Activated CD4-positive, alpha-beta T cell treated with anti-CD3 and anti-CD28 coated beads, Interleukin-2, amount 50 U/mL, for 24 hours (primary cell): Measurements from ENCODE around the gene TMEM272.

Source experiments
- DNase-seq, 2 donors: peaks; one replicate each; pipeline ENCODE4 v3.0.0-alpha.2; 2020; ENCODE audit warnings: low read depth in 1 of 2, low spot score in 1 of 2

The TMEM272 gene

GRCh38 chr13:51844862-51845573, at the start of gene TMEM272:
TMEM272 (minus strand) TSS chr13:51845177; CDS start chr13:51838530, 6,647 bp downstream.
- peak in 1 of 2 donors; percentile 44 for DNase-seq

GRCh38 chr13:51894239-51894638, 49.3 kb upstream of the TMEM272 start:
- no peak for DNase-seq

GRCh38 chr13:51892657-51893056, 47.7 kb upstream of the TMEM272 start:
- DNase-seq = no peak

GRCh38 chr13:51887468-51887867, 42.5 kb upstream of the TMEM272 start:
- no peak for DNase-seq

- DNase-seq = no peak
Observed at GRCh38 chr13:51885651-51886050, 40.7 kb upstream of the TMEM272 start.

- no peak for DNase-seq
Observed at GRCh38 chr13:51883226-51883600, 38.2 kb upstream of the TMEM272 start.

- DNase-seq = no peak
Observed at GRCh38 chr13:51882570-51883225, 37.7 kb upstream of the TMEM272 start.

GRCh38 chr13:51881296-51881695, 36.3 kb upstream of the TMEM272 start:
- DNase-seq = no peak

- no peak for DNase-seq
Observed at GRCh38 chr13:51879133-51879532, 34.2 kb upstream of the TMEM272 start.

GRCh38 chr13:51874651-51875050, 29.7 kb upstream of the TMEM272 start:
- no peak for DNase-seq

GRCh38 chr13:51873837-51874236, 28.9 kb upstream of the TMEM272 start:
- DNase-seq = no peak

- no peak for DNase-seq
Observed at GRCh38 chr13:51873117-51873798, 28.3 kb upstream of the TMEM272 start.

GRCh38 chr13:51870616-51871015, 25.6 kb upstream of the TMEM272 start:
- no peak for DNase-seq

GRCh38 chr13:51869916-51870315, 24.9 kb upstream of the TMEM272 start:
- no peak for DNase-seq

GRCh38 chr13:51867062-51867461, 22.1 kb upstream of the TMEM272 start:
- DNase-seq = no peak

GRCh38 chr13:51865838-51866237, 20.9 kb upstream of the TMEM272 start:
- DNase-seq = no peak

- no peak for DNase-seq
Observed at GRCh38 chr13:51862957-51863356, 18.0 kb upstream of the TMEM272 start.

GRCh38 chr13:51861723-51862300, 16.8 kb upstream of the TMEM272 start, which contains the start of gene CCDC70:
CCDC70 (plus strand) TSS chr13:51861969; CDS start chr13:51865412, 3,443 bp downstream.
- peak in 1 of 2 donors; percentile 28 for DNase-seq

- DNase-seq = no peak
Observed at GRCh38 chr13:51858433-51859247, 13.7 kb upstream of the TMEM272 start.

GRCh38 chr13:51856998-51857397, 12.0 kb upstream of the TMEM272 start:
- DNase-seq = no peak
